Neuronal stem cell (in vitro differentiated cells): ENCODE data around the gene POLR2B.
"Not testable (repeated sequence)": the region's sequence is repeated elsewhere in the genome, so short reads cannot be mapped to it uniquely, and the experiment has no call there.

Experiments used
- DNase-seq: peaks from one replicate; pipeline ENCODE4 v3.0.0-alpha.2; 2013; ENCODE audit warnings: low spot score
- H2AFZ ChIP-seq: one replicate; pipeline ENCODE4 v1.6.1; 2013; ENCODE audit warnings: mild to moderate bottlenecking, low read length, inconsistent platforms
- H2AK5ac ChIP-seq: 2 replicates; pipeline ENCODE4 v1.6.1; 2013; ENCODE audit warnings: low read depth, mild to moderate bottlenecking, inconsistent platforms, low read length, moderate library complexity, mixed read lengths
- H2BK120ac ChIP-seq: 2 replicates; pipeline ENCODE4 v1.6.1; 2013; ENCODE audit warnings: low read depth, mild to moderate bottlenecking, inconsistent platforms, low read length, moderate library complexity, mixed read lengths
- H2BK12ac ChIP-seq: one replicate; pipeline ENCODE4 v1.6.1; 2013; ENCODE audit warnings: low read length, inconsistent platforms
- H2BK15ac ChIP-seq: 2 replicates; pipeline ENCODE4 v1.6.1; 2013; ENCODE audit warnings: mild to moderate bottlenecking, low read length, inconsistent platforms, mixed read lengths
- H2BK5ac ChIP-seq: one replicate; pipeline ENCODE4 v1.6.1; 2013; ENCODE audit warnings: inconsistent platforms, mild to moderate bottlenecking, low read length, moderate library complexity
- H3K14ac ChIP-seq: one replicate; pipeline ENCODE4 v1.6.1; 2013; ENCODE audit warnings: low read length, inconsistent platforms
- H3K18ac ChIP-seq: 2 replicates; pipeline ENCODE4 v1.6.1; 2013; ENCODE audit warnings: low read length, inconsistent platforms
- H3K23ac ChIP-seq: 2 replicates; pipeline ENCODE4 v1.6.1; 2013; ENCODE audit warnings: low read depth, mild to moderate bottlenecking, mixed read lengths, low read length, inconsistent platforms; ENCODE audit not compliant: poor library complexity
- H3K27ac ChIP-seq: replicated peaks from 3 replicates; pipeline ENCODE4 v1.5.1; 2013; ENCODE audit warnings: low read length, inconsistent platforms
- H3K27me3 ChIP-seq, 3 experiments: 2 replicates each; pipeline ENCODE4 v1.6.1; 2013; ENCODE audit warnings: low read length in 3 of 3, mild to moderate bottlenecking in 2 of 3, inconsistent platforms in 1 of 3, low read depth in 1 of 3, mixed read lengths in 1 of 3, moderate library complexity in 1 of 3; ENCODE audit not compliant: control insufficient read depth in 3 of 3, insufficient read depth in 3 of 3
- H3K36me3 ChIP-seq, 2 donors: replicated peaks in 1 of 2; 2 replicates each; pipeline ENCODE4 v1.6.1; 2013; ENCODE audit warnings: low read length in 2 of 2; ENCODE audit not compliant: control insufficient read depth in 2 of 2, insufficient read depth in 2 of 2
- H3K4ac ChIP-seq: 2 replicates; pipeline ENCODE4 v1.6.1; 2013; ENCODE audit warnings: inconsistent platforms, mild to moderate bottlenecking, low read length, moderate library complexity
- H3K4me1 ChIP-seq, 2 donors: 1 replicate in 1 of 2; 2 replicates in 1 of 2; pipeline ENCODE4 v1.6.1; 2013; ENCODE audit warnings: low read length in 2 of 2, low read depth in 1 of 2; ENCODE audit not compliant: control insufficient read depth in 2 of 2, insufficient read depth in 1 of 2
- H3K4me2 ChIP-seq: one replicate; pipeline ENCODE4 v1.6.1; 2013; ENCODE audit warnings: mild to moderate bottlenecking, low read length, inconsistent platforms; ENCODE audit not compliant: insufficient read depth, poor library complexity, severe bottlenecking
- H3K4me3 ChIP-seq, 2 donors: 2 replicates each; pipeline ENCODE4 v1.5.1; 2013; ENCODE audit warnings: low read length in 2 of 2, mild to moderate bottlenecking in 2 of 2, inconsistent platforms in 1 of 2, moderate library complexity in 1 of 2
- H3K79me1 ChIP-seq: one replicate; pipeline ENCODE4 v1.6.1; 2013; ENCODE audit warnings: low read depth, mild to moderate bottlenecking, inconsistent platforms, low read length, moderate library complexity
- H3K9ac ChIP-seq: one replicate; pipeline ENCODE4 v1.6.1; 2013; ENCODE audit warnings: mild to moderate bottlenecking, low read depth, low read length, inconsistent platforms; ENCODE audit not compliant: poor library complexity
- H3K9me3 ChIP-seq, 2 donors: replicated peaks in 1 of 2; 2 replicates each; pipeline versions ENCODE3 to v1.6.1; 2013; ENCODE audit warnings: low read length in 2 of 2, mild to moderate bottlenecking in 2 of 2, inconsistent platforms in 1 of 2, low read depth in 1 of 2, mixed read lengths in 1 of 2, moderate library complexity in 1 of 2; ENCODE audit not compliant: control insufficient read depth in 2 of 2, insufficient read depth in 1 of 2
- H4K8ac ChIP-seq: one replicate; pipeline ENCODE4 v1.6.1; 2013; ENCODE audit warnings: low read depth, mild to moderate bottlenecking, inconsistent platforms, low read length, moderate library complexity
- H4K91ac ChIP-seq: one replicate; pipeline ENCODE4 v1.6.1; 2013; ENCODE audit warnings: low read length, low read depth, mild to moderate bottlenecking, inconsistent platforms; ENCODE audit not compliant: poor library complexity
- WGBS, 2 donors: extraction: QIAGEN DNeasy Blood & Tissue Kit; methylation state at CpG; one replicate each; pipeline ENCODE4 v1.1.7; 2013; ENCODE audit warnings: missing lambda C conversion rate in 2 of 2, mixed read lengths in 1 of 2; ENCODE audit not compliant: insufficient read length in 2 of 2, insufficient replicate concordance in 1 of 2; ENCODE audit errors: extremely low coverage in 2 of 2; 5-methylcytosine and 5-hydroxymethylcytosine counted together

POLR2B gene

GRCh38 chr4:57047046-57047445 is 68.3 kb downstream of the POLR2B start:
- not testable (repeated sequence) for H3K4me1 ChIP-seq, H3K18ac ChIP-seq, H2AK5ac ChIP-seq, H3K4me2 ChIP-seq, H3K27ac ChIP-seq, H2AFZ ChIP-seq, H2BK12ac ChIP-seq, H3K23ac ChIP-seq, H2BK5ac ChIP-seq, DNase-seq, H3K79me1 ChIP-seq, H3K4ac ChIP-seq, H4K91ac ChIP-seq, H3K36me3 ChIP-seq, H3K9ac ChIP-seq, H3K27me3 ChIP-seq, H3K14ac ChIP-seq, H2BK120ac ChIP-seq, H3K9me3 ChIP-seq, H3K4me3 ChIP-seq, H4K8ac ChIP-seq, H2BK15ac ChIP-seq
- WGBS, 2 donors = no CpG with 5 or more reads among the region's 6 CpGs

DNA sequence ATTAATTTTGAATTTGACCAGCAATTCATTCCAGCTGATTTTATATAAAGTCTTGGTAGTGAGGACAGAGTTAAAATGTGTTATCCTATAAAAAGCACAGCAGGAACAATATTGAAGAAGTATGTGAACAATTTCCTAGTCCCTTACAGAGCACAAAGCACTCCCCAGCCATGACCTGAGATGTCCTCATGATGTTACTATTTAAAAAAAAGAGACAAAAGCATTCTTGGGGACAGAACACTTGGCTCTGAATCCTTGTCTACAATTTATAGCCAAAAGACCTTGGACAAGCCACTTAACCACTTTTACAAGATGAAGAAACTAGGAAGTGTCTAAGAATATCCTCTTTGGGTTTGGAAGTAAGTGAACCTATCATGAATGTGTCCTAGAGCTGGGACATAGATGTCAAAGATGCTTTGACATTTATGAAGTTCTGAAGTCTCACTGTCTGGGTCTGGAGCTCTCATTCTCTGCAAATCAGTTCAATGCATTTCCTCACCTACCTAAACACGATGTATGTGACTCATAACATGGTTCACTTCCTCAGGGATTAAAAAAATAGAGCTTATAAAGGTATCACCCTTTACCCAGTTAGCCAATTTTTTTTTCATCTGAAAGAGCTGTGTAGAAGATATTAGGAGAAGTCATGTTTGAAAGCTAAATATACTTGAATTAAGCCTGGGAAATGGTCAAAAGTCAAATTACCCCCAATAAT is 70.1 kb downstream of the POLR2B start:
- Histone ChIP-seq H4K8ac (no peak overlapping the region), H3K18ac (no peak overlapping the region), H3K4ac (no peak overlapping the region), H3K79me1 (no peaks in the 10 kb centered on the region), H3K4me3 (no peak overlapping the region), H2BK15ac (no peak overlapping the region), H3K14ac (no peak overlapping the region), H2AFZ (no peak overlapping the region), H2BK120ac (no peak overlapping the region), H3K36me3 (no peaks in the 10 kb centered on the region), H3K23ac (no peak overlapping the region), H3K4me2 (no peak overlapping the region), H2BK12ac (no peak overlapping the region), H2BK5ac (no peak overlapping the region), H3K27me3 (peaks cover 0 to 3% (median 0%) of the 10 kb centered on the region in 3 experiments), H4K91ac (no peak overlapping the region), H3K9me3 (peaks cover 0 to 4% of the 10 kb centered on the region in 2 donors), H3K4me1 (peaks cover 0 to 1% of the 10 kb centered on the region in 2 donors), H3K27ac (no peak overlapping the region), H3K9ac (no peak overlapping the region), H2AK5ac (no peak overlapping the region)
- DNase-seq = no peak
- no CpG with 5 or more reads among the region's 1 CpG for WGBS, 2 donors

- H2BK5ac ChIP-seq = no peak overlapping the region
- H3K27ac ChIP-seq = no peak overlapping the region
- no peak overlapping the region for H4K8ac ChIP-seq
- no peak for DNase-seq
- H3K9ac ChIP-seq = no peak overlapping the region
- no peak overlapping the region for H2AK5ac ChIP-seq
- H3K4me2 ChIP-seq = no peak overlapping the region
- H3K23ac ChIP-seq = no peak overlapping the region
- H2BK12ac ChIP-seq = no peak overlapping the region
- H2AFZ ChIP-seq = no peak overlapping the region
- no peak overlapping the region for H4K91ac ChIP-seq
- H3K27me3 ChIP-seq = peaks cover 0 to 8% (median 0%) of the 10 kb centered on the region in 3 experiments
- no peak overlapping the region for H3K4me3 ChIP-seq
- H3K4ac ChIP-seq = no peak overlapping the region
- H3K4me1 ChIP-seq = peaks cover 0 to 2% of the 10 kb centered on the region in 2 donors
- no CpG with 5 or more reads among the region's 3 CpGs for WGBS, 2 donors
- H2BK15ac ChIP-seq = no peak overlapping the region
- H3K9me3 ChIP-seq = peaks cover 0 to 4% of the 10 kb centered on the region in 2 donors
- no peak overlapping the region for H2BK120ac ChIP-seq
- H3K36me3 ChIP-seq = no peaks in the 10 kb centered on the region
- H3K79me1 ChIP-seq = no peaks in the 10 kb centered on the region
- no peak overlapping the region for H3K18ac ChIP-seq
- no peak overlapping the region for H3K14ac ChIP-seq
These were observed 72.4 kb downstream of the POLR2B start for GRCh38 chr4:57051095-57051494.

DNA sequence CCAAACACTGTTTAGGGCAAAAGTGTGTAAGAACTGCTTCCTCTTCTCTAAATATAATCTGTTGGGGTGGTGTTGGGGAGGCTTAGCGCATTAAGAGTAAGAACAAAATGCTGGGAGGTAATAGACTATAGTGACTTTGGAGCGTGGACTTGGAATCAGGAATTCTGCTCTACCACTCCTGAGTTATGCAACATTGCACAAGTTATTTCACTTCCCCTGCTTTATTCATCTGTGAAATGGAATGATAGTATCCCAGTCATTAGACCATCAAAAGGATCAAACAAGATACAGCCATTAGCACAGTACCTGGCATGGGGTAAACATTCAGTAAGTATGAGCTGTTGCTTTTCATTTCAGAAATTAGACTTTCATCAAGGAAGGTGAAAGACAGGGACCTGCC is 72.8 kb downstream of the POLR2B start:
- Histone ChIP-seq H4K91ac (no peak overlapping the region), H2BK15ac (no peak overlapping the region), H3K4me1 (peaks cover 0 to 4% of the 10 kb centered on the region in 2 donors), H2BK12ac (no peak overlapping the region), H2AK5ac (no peak overlapping the region), H3K36me3 (no peaks in the 10 kb centered on the region), H3K18ac (no peak overlapping the region), H3K9me3 (peaks cover 0 to 4% of the 10 kb centered on the region in 2 donors), H3K4ac (no peak overlapping the region), H3K4me2 (no peak overlapping the region), H3K79me1 (no peaks in the 10 kb centered on the region), H3K23ac (no peak overlapping the region), H4K8ac (no peak overlapping the region), H3K27ac (no peak overlapping the region), H3K14ac (no peak overlapping the region), H3K4me3 (no peak overlapping the region), H3K9ac (no peak overlapping the region), H2AFZ (no peak overlapping the region), H2BK120ac (no peak overlapping the region), H2BK5ac (no peak overlapping the region), H3K27me3 (peaks cover 0 to 8% (median 0%) of the 10 kb centered on the region in 3 experiments)
- no peak for DNase-seq
- WGBS, 2 donors = no CpG with 5 or more reads among the region's 2 CpGs
